ENCODE data around the gene C12orf60. TPM values are rescaled to one million over a fixed set of nuclear protein-coding genes. Genes with fewer than 3 reads are reported as not detected.

C12orf60 gene
- total RNA-seq, 1 experiment from 2014 or later = 1.8 TPM

- Mint-ChIP-seq H3K4me1 (peaks cover 39% of the 10 kb centered on the region), H3K9me3 (no peaks in the 10 kb centered on the region), H3K36me3 (peaks cover 6% of the 10 kb centered on the region), H3K27ac (peak overlapping the region; percentile 93), H3K4me3 (peak overlapping the region; percentile 99), H3K27me3 (ENCODE audit: low read depth) (no peaks in the 10 kb centered on the region; the same call in 1 of the 2 replicates)
- no peak for TF ChIP-seq ELF4 (CRISPR knock-in tag; IDR thresholded peaks at IDR 0.05; ENCODE audit: low read depth)
- TF ChIP-seq TCF7 (CRISPR knock-in tag; IDR thresholded peaks at IDR 0.05; ENCODE audit: low read depth) = no peak
- TF ChIP-seq SOX15 (CRISPR knock-in tag; IDR thresholded peaks at IDR 0.05) = no peak
- TF ChIP-seq, protein P1, sequence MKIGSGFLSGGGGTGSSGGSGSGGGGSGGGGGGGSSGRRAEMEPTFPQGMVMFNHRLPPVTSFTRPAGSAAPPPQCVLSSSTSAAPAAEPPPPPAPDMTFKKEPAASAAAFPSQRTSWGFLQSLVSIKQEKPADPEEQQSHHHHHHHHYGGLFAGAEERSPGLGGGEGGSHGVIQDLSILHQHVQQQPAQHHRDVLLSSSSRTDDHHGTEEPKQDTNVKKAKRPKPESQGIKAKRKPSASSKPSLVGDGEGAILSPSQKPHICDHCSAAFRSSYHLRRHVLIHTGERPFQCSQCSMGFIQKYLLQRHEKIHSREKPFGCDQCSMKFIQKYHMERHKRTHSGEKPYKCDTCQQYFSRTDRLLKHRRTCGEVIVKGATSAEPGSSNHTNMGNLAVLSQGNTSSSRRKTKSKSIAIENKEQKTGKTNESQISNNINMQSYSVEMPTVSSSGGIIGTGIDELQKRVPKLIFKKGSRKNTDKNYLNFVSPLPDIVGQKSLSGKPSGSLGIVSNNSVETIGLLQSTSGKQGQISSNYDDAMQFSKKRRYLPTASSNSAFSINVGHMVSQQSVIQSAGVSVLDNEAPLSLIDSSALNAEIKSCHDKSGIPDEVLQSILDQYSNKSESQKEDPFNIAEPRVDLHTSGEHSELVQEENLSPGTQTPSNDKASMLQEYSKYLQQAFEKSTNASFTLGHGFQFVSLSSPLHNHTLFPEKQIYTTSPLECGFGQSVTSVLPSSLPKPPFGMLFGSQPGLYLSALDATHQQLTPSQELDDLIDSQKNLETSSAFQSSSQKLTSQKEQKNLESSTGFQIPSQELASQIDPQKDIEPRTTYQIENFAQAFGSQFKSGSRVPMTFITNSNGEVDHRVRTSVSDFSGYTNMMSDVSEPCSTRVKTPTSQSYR (CRISPR knock-in tag; IDR thresholded peaks at IDR 0.05) = no peak
- no peak for TF ChIP-seq ZNF121 (CRISPR knock-in tag; IDR thresholded peaks at IDR 0.05)
- TF ChIP-seq ESRRA (CRISPR knock-in tag; IDR thresholded peaks at IDR 0.05; ENCODE audit: borderline replicate concordance) = no peak
- TF ChIP-seq ZNF416 (CRISPR knock-in tag; IDR thresholded peaks at IDR 0.05) = no peak
- no peak for TF ChIP-seq AR (CRISPR knock-in tag; IDR thresholded peaks at IDR 0.05)
- no peak for TF ChIP-seq PRDM15 (CRISPR knock-in tag; IDR thresholded peaks at IDR 0.05)
- TF ChIP-seq NR3C1 (CRISPR knock-in tag; conservative IDR thresholded peaks at IDR 0.05; ENCODE audit: low read depth) = no peak
- no peak for TF ChIP-seq GTF2I (CRISPR knock-in tag; conservative IDR thresholded peaks at IDR 0.05)
- TF ChIP-seq, protein P2, sequence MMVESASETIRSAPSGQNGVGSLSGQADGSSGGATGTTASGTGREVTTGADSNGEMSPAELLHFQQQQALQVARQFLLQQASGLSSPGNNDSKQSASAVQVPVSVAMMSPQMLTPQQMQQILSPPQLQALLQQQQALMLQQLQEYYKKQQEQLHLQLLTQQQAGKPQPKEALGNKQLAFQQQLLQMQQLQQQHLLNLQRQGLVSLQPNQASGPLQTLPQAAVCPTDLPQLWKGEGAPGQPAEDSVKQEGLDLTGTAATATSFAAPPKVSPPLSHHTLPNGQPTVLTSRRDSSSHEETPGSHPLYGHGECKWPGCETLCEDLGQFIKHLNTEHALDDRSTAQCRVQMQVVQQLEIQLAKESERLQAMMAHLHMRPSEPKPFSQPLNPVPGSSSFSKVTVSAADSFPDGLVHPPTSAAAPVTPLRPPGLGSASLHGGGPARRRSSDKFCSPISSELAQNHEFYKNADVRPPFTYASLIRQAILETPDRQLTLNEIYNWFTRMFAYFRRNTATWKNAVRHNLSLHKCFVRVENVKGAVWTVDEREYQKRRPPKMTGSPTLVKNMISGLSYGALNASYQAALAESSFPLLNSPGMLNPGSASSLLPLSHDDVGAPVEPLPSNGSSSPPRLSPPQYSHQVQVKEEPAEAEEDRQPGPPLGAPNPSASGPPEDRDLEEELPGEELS (CRISPR knock-in tag; IDR thresholded peaks at IDR 0.05) = no peak
- TF ChIP-seq ATF1 (CRISPR knock-in tag; IDR thresholded peaks at IDR 0.05) = no peak
- TF ChIP-seq ZMAT4 (CRISPR knock-in tag; IDR thresholded peaks at IDR 0.05) = no peak
- TF ChIP-seq TEAD1 (CRISPR knock-in tag; IDR thresholded peaks at IDR 0.05) = no peak
- TF ChIP-seq MYBL2 (CRISPR knock-in tag; IDR thresholded peaks at IDR 0.05) = no peak
- no peak for TF ChIP-seq RELA (CRISPR knock-in tag; IDR thresholded peaks at IDR 0.05; ENCODE audit: borderline replicate concordance)
- TF ChIP-seq NFATC4 (CRISPR knock-in tag; IDR thresholded peaks at IDR 0.05) = no peak
- TF ChIP-seq, protein P3, sequence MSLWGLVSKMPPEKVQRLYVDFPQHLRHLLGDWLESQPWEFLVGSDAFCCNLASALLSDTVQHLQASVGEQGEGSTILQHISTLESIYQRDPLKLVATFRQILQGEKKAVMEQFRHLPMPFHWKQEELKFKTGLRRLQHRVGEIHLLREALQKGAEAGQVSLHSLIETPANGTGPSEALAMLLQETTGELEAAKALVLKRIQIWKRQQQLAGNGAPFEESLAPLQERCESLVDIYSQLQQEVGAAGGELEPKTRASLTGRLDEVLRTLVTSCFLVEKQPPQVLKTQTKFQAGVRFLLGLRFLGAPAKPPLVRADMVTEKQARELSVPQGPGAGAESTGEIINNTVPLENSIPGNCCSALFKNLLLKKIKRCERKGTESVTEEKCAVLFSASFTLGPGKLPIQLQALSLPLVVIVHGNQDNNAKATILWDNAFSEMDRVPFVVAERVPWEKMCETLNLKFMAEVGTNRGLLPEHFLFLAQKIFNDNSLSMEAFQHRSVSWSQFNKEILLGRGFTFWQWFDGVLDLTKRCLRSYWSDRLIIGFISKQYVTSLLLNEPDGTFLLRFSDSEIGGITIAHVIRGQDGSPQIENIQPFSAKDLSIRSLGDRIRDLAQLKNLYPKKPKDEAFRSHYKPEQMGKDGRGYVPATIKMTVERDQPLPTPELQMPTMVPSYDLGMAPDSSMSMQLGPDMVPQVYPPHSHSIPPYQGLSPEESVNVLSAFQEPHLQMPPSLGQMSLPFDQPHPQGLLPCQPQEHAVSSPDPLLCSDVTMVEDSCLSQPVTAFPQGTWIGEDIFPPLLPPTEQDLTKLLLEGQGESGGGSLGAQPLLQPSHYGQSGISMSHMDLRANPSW (CRISPR knock-in tag; conservative IDR thresholded peaks at IDR 0.05; ENCODE audit: low read depth) = no peak
- TF ChIP-seq, protein P4, sequence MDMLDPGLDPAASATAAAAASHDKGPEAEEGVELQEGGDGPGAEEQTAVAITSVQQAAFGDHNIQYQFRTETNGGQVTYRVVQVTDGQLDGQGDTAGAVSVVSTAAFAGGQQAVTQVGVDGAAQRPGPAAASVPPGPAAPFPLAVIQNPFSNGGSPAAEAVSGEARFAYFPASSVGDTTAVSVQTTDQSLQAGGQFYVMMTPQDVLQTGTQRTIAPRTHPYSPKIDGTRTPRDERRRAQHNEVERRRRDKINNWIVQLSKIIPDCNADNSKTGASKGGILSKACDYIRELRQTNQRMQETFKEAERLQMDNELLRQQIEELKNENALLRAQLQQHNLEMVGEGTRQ (CRISPR knock-in tag; IDR thresholded peaks at IDR 0.05) = no peak
- CTCF ChIA-PET = interaction anchor here (1.3 to 1.6 kb wide), 3 partner anchors 18 to 37 kb away, joined by 4 to 8 read pairs (median 6); partner anchors contain the start of genes C12orf60 and WBP11
- POLR2A ChIA-PET = interaction anchor here (0.7 to 2.9 kb wide), 5 partner anchors 29 to 262 kb away, joined by 3 to 22 read pairs (median 3); partner anchors contain the start of genes C12orf60 and WBP11
- ATAC-seq = peak; percentile 7
- peak; percentile 47 for DNase-seq (ENCODE audit: low spot score)
These were observed 29.8 kb upstream of the C12orf60 start for GRCh38 chr12:14773685-14774073.
